ENCODE data around the gene AHCTF1.
"Not testable (repeated sequence)": the region's sequence is repeated elsewhere in the genome, so short reads cannot be mapped to it uniquely, and the experiment has no call there.

DNA sequence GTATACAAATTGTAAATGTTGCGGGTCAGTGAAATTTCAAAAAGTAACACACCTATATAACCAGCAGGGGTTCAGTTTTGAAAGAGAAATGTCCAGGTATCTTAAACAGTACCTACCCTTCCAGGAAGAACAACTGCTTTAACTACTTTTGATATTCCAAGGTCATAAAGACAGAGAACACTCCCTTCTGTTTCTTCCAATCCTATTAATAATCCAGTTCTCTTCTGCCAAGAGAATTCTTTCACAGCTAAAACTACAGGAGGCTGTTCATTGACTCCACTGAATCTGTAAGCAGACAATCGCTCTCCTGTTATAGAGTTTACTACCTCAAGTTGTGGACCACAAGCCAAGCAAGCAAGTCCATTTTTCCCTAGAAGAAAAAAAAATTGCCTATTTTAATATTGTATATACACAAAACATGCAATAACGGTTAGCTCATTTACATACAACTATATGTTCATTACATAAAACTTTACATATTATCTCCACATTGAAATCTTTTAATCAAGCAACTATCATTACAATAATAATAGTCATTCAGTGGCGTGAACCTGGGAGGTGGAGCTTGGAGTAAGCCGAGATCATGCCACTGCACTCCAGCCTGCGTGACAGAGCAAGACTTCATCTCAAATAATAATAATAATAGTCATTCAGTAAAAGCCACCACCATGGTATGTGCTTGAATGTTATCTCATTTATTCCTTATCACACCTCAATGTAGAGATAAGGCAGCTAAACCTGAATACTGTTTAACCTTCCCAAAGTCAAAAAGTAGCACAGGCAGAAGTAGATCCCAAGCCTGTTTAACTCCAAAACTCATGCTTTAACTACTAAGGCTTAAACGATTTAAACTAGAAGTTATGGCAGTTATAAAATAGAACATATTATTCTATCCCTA, 15.5 kb downstream of the AHCTF1 start:
- TF ChIP-seq CTCF, EZH2 (IDR thresholded peaks at IDR 0.05): not testable (repeated sequence)

Data from neural progenitor cell (in vitro differentiated cells).